ENCODE data around the gene NADK2. TPM values are rescaled to one million over a fixed set of nuclear protein-coding genes. Genes with fewer than 3 reads are reported as not detected.

The NADK2 gene
- total and polyA plus RNA-seq, 10 of the 15 experiments (the other 5 are each of a cell fraction or from before 2014, with no cell fraction given), result 2.4 to 9.0 (median 6.3) TPM

- no peak for TF ChIP-seq ZBTB4 (CRISPR knock-in tag; IDR thresholded peaks at IDR 0.05)
- TF ChIP-seq SUPT20H (IDR thresholded peaks at IDR 0.05; ENCODE audit: borderline replicate concordance, control insufficient read depth, low read depth, low read length), result no peak
- TF ChIP-seq ZNF207 (IDR thresholded peaks at IDR 0.05; ENCODE audit: borderline replicate concordance), result no peak
- TF ChIP-seq TAF1 (IDR thresholded peaks at IDR 0.05; ENCODE audit: borderline replicate concordance, low read depth, low read length), result no peak
- no peak for TF ChIP-seq MTA2 (IDR thresholded peaks at IDR 0.05; ENCODE audit: low read depth)
Measured at GRCh38 chr5:36200513-36200912, 41.2 kb downstream of the NADK2 start (continued).

GRCh38 chr5:36199620-36200019 lies 42.1 kb downstream of the NADK2 start:
- no TSS peak for BruUV-seq (replicated peaks)
- DNase-seq (ENCODE audit: low read depth, low spot score), result no peak
- RAD21 ChIA-PET (ENCODE audit: unreplicated experiment), result no interaction called here
- no peak for ATAC-seq
- no peak for TF ChIP-seq CREB1 (IDR thresholded peaks at IDR 0.05; ENCODE audit: low read depth)
- no peak for TF ChIP-seq HDAC6 (IDR thresholded peaks at IDR 0.05; ENCODE audit: unreplicated experiment)
- TF ChIP-seq CBX3 (IDR thresholded peaks at IDR 0.05; ENCODE audit: borderline replicate concordance, low read depth), result no peak
- no peak for TF ChIP-seq ZBTB11 (CRISPR knock-in tag; IDR thresholded peaks at IDR 0.05)
- TF ChIP-seq ASH2L (IDR thresholded peaks at IDR 0.05; ENCODE audit: borderline replicate concordance, low read depth), result no peak
- TF ChIP-seq RCOR1 (conservative IDR thresholded peaks at IDR 0.05; ENCODE audit: low read depth, low read length), result no peak
- no peak for TF ChIP-seq EP300 (IDR thresholded peaks at IDR 0.05; ENCODE audit: borderline replicate concordance in 1 of 2, control insufficient read depth in 1 of 2, low read depth in 2 of 2, low read length in 2 of 2)
- TF ChIP-seq EGR1 (IDR thresholded peaks at IDR 0.05; ENCODE audit: borderline replicate concordance in 1 of 2, low read depth in 2 of 2, low read length in 2 of 2), result no peak
- no peak for TF ChIP-seq ATF7 (IDR thresholded peaks at IDR 0.05; ENCODE audit: low read depth)
- no peak for TF ChIP-seq CEBPB (IDR thresholded peaks at IDR 0.05; ENCODE audit: borderline replicate concordance in 1 of 2, low read depth in 2 of 2, low read length in 2 of 2)
- no peak for TF ChIP-seq CREM (IDR thresholded peaks at IDR 0.05; ENCODE audit: low read depth)
- no peak for TF ChIP-seq PAX8 (IDR thresholded peaks at IDR 0.05)
- no peaks in the 10 kb centered on the region for H3K4me1 ChIP-seq (ENCODE audit: control insufficient read depth, insufficient read depth, low read length)
- no peaks in the 10 kb centered on the region for H3K27me3 ChIP-seq (replicated peaks in 1 of 2; ENCODE audit: control insufficient read depth in 2 of 2, insufficient read depth in 2 of 2, low read length in 1 of 2)
- CTCF ChIA-PET, result no interaction called here
- no peaks in the 10 kb centered on the region for H4K20me1 ChIP-seq (ENCODE audit: control insufficient read depth, insufficient read depth)
- H3K79me2 ChIP-seq (ENCODE audit: control insufficient read depth, insufficient read depth, low read length), result no peaks in the 10 kb centered on the region
- no peak overlapping the region for H3K4me3 ChIP-seq
- POLR2A ChIA-PET, result interaction anchor here (1.0 kb wide), 1 partner anchor 21 kb away, joined by 3 read pairs; no protein-coding TSS in a partner anchor
- no peak overlapping the region for H3K27ac ChIP-seq (ENCODE audit: control insufficient read depth, insufficient read depth)
- H3K9me3 ChIP-seq (replicated peaks; ENCODE audit: control insufficient read depth, insufficient read depth, low read length), result no peaks in the 10 kb centered on the region
- in situ Hi-C loops (cut with MboI) (no loop called here), intact Hi-C loops (cut with micrococcal nuclease; ENCODE audit: unreplicated experiment) (no loop called here)
- no peak overlapping the region for H3K9ac ChIP-seq (ENCODE audit: control insufficient read depth, insufficient read depth, low read length)
- H3K4me2 ChIP-seq (ENCODE audit: control insufficient read depth, insufficient read depth), result no peak overlapping the region
- no peak overlapping the region for H2AFZ ChIP-seq (ENCODE audit: control insufficient read depth, low read depth, low read length)
- WGBS (ENCODE audit: insufficient coverage, insufficient replicate concordance, low lambda C conversion rate, missing lambda C conversion rate), result 96% methylated on average over 2 of the region's 2 CpGs
- H3K36me3 ChIP-seq (ENCODE audit: control insufficient read depth in 2 of 2, insufficient read depth in 2 of 2, low read length in 1 of 2), result peaks cover 0 to 3% of the 10 kb centered on the region in 2 experiments; a peak in 2 of 4 replicates
- SMC1A ChIA-PET (ENCODE audit: uncharacterized antibody, unreplicated experiment), result interaction anchor here (0.7 to 2.0 kb wide), 6 partner anchors 11 to 54 kb away, joined by 3 to 4 read pairs (median 3); no protein-coding TSS in a partner anchor
- FAIRE-seq, result no peak
